Naive thymus-derived CD8-positive, alpha-beta T cell (primary cell): ENCODE data around the gene DPF3. TPM values are rescaled to one million over a fixed set of nuclear protein-coding genes. Genes with fewer than 3 reads are reported as not detected.

Source experiments
- ATAC-seq, 2 donors: fragments of 150-1000 bp; cut with Tn5 transposase in 1 of 2; sonication (Bioruptor Pico), chemical (Tn5 transposase) in 1 of 2; 1 replicate in 1 of 2; 2 replicates in 1 of 2; pipeline ENCODE4 v1.10.0; 2021; ENCODE audit warnings: mild to moderate bottlenecking in 2 of 2, moderate library complexity in 2 of 2
- POLR2A ChIA-PET: fragments of 350-600 bp; sonication (Branson Sonifier 250); formaldehyde crosslinking; loops from one replicate; lab custom pipeline; 2021; ENCODE audit warnings: antibody characterized with exemption; lab: Charles Lee
- DNase-seq, 10 donors: peaks; one replicate each; pipeline versions ENCODE4 v3.0.0 to v3.0.0-alpha.2; 2020 to 2022
- H3K27ac Mint-ChIP-seq, 10 donors: one replicate each; pipeline ENCODE4 v1.8.0; 2020 to 2022; ENCODE audit warnings: mild to moderate bottlenecking in 10 of 10, mixed read lengths in 10 of 10, moderate library complexity in 4 of 10, inconsistent platforms in 1 of 10
- H3K27me3 Mint-ChIP-seq, 5 donors: one replicate each; pipeline ENCODE4 v1.8.0; 2021 to 2022; ENCODE audit warnings: mixed read lengths in 5 of 5
- H3K36me3 Mint-ChIP-seq, 3 donors: one replicate each; pipeline ENCODE4 v1.8.0; 2020 to 2022; ENCODE audit warnings: mixed read lengths in 3 of 3, mild to moderate bottlenecking in 2 of 3, inconsistent platforms in 1 of 3
- H3K4me1 Mint-ChIP-seq, 4 donors: one replicate each; pipeline ENCODE4 v1.8.0; 2021 to 2022; ENCODE audit warnings: mixed read lengths in 4 of 4
- H3K4me3 Mint-ChIP-seq, 10 donors: one replicate each; pipeline ENCODE4 v1.8.0; 2020 to 2022; ENCODE audit warnings: mild to moderate bottlenecking in 10 of 10, mixed read lengths in 10 of 10, moderate library complexity in 6 of 10, inconsistent platforms in 1 of 10
- H3K9me3 Mint-ChIP-seq, 9 donors: one replicate each; pipeline ENCODE4 v1.8.0; 2020 to 2022; ENCODE audit warnings: mixed read lengths in 9 of 9, mild to moderate bottlenecking in 3 of 9, inconsistent platforms in 1 of 9, moderate library complexity in 1 of 9
- polyA plus RNA-seq, 3 donors: library from polyadenylated mRNA; unstranded; fragments of 300-500 nt; fragmentation: Illumina TruSeq; gene quantifications; one replicate each; pipeline ENCODE4 v1.2.3, GENCODE V29; 2021
- total RNA-seq, 8 experiments: library from RNA in 2 of 8; stranded (reverse) in 2 of 8; gene quantifications; one replicate each; pipeline ENCODE4 v1.2.3 and lab custom pipeline; 2021 to 2026

DPF3 gene
- under 1 TPM; 0.55 to 0.58 TPM for total RNA-seq
- under 1 TPM; 0.35 to 0.52 (median 0.38) TPM for polyA plus RNA-seq
- total RNA-seq (lab: John Stamatoyannopoulos, UW) = 0.60 to 5.3 (median 2.1) reads per million in 6 experiments

DNA sequence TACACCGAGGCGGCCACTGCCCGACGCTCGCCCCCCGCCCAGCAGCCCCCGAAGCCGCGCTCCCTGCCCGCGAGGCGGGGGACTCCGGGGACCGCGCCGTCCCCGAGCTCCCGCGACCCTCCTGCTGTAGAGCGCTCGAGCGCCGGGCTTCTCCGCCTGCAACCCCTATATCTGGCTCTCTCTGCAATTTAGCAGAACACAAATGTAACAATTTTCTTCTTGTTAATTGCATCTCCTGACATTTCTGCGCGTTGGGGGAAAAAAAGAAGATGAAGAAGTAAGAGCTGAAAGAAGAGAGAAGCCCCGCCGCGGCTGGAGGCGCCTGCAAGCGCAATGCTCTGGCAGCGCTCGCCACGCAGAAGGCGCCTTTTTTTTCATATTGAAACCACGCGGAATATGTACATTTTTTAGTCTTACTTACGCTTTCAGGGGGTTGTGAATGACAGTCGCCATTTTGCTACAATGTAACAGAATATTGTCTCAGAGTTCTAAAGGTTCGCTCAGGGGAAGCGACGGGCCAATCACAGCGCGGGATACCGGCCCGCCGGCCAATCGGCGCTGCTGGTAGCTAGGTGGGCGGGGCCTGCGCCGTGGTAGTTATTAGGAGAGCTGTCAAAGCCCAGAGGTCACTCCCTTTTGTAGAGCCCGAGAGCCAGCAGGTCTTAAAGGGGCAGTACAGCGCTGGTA lies at the start of gene DPF3:
Gene DPF3, minus strand, starts transcription at position 466 of the 687 bp plus-strand sequence. Its CDS starts 13 bp downstream, at position 453.
- peaks cover 14 to 29% (median 25%) of the 10 kb centered on the region in 4 donors for H3K4me1 Mint-ChIP-seq
- peak; percentile 94 to 96 for ATAC-seq
- POLR2A ChIA-PET = interaction anchor here (0.7 to 1.3 kb wide), 4 partner anchors 32 to 1777 kb away, joined by 3 to 5 read pairs (median 3); partner anchors contain the start of gene DCAF4

DNA sequence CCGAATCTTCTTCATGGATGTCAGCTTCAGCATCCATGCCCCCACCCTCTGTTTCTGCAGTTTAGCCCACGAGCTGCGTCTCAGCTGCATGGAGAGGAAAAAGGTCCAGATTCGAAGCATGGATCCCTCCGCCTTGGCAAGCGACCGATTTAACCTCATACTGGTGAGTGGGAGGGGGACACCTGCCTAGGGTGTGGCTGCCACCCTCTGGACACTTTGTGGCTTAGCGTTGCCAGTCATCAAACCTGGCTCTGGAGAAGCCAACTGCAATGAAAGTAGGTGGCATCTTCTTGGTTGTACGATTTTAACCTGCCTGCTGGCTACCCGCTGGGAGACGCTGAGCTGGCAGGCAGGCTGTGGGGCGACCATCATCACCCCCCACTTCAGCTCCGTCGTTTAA lies 49.0 kb upstream of the DPF3 start:
- Mint-ChIP-seq H3K27ac (peak overlapping the region in 1 of 10 donors; percentile 84), H3K4me1 (peaks cover 2 to 4% (median 4%) of the 10 kb centered on the region in 4 donors), H3K4me3 (no peak overlapping the region), H3K36me3 (peaks cover 0 to 85% (median 35%) of the 10 kb centered on the region in 3 donors), H3K27me3 (no peaks in the 10 kb centered on the region), H3K9me3 (no peaks in the 10 kb centered on the region)
- POLR2A ChIA-PET = no interaction called here
- no peak for ATAC-seq
- no peak for DNase-seq

More for the DNA sequence above, at the start of gene DPF3:
- no peaks in the 10 kb centered on the region for H3K36me3 Mint-ChIP-seq
- H3K4me3 Mint-ChIP-seq = peak within 1 kb of the TSS; percentile 89 to 99 (median 96)
- H3K27ac Mint-ChIP-seq = peak within 1 kb of the TSS; percentile 12 to 92 (median 86)
- peaks cover 17 to 53% (median 37%) of the 10 kb centered on the region in 5 donors for H3K27me3 Mint-ChIP-seq
- H3K9me3 Mint-ChIP-seq = no peaks in the 10 kb centered on the region
- peak; percentile 85 to 93 (median 87) for DNase-seq

DNA sequence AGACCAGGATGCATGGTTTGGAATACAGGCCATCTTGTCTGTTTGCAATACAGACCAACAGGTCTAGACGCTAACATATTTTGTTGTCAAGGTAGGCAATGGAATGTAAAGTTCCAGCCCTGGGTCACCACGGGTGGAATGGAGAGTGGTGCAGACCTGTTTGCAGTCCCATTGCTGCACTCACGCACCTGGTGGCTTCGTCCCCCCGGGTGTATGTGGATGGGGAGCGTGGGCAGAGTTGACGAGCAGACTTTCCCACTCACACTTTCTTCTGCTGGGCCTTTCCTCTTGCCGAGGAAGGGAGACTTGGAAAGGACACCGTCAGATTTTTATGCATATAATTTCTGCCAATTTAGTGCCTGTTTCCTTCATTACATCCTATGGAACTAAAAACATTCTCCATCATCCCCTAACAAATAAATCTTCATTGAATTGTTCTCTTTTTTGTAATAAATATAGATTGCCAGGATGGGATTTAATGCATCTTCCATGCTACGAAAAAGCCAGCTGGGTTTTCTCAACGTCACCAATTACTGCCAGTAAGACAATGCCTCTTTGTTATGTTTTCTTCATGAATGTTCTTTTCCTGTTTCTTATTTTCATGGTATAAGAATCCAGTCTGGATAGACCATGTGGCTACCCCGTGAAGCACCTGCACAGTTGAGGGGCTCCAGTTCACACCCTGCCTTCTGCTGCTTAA lies 47.5 kb upstream of the DPF3 start:
- Mint-ChIP-seq H3K36me3 (peaks cover 0 to 86% (median 42%) of the 10 kb centered on the region in 3 donors), H3K4me1 (peaks cover 11 to 19% (median 18%) of the 10 kb centered on the region in 4 donors), H3K9me3 (no peaks in the 10 kb centered on the region), H3K27me3 (no peaks in the 10 kb centered on the region), H3K4me3 (no peak overlapping the region), H3K27ac (no peak overlapping the region)
- DNase-seq (no peak), ATAC-seq (no peak)
- POLR2A ChIA-PET = no interaction called here

DNA sequence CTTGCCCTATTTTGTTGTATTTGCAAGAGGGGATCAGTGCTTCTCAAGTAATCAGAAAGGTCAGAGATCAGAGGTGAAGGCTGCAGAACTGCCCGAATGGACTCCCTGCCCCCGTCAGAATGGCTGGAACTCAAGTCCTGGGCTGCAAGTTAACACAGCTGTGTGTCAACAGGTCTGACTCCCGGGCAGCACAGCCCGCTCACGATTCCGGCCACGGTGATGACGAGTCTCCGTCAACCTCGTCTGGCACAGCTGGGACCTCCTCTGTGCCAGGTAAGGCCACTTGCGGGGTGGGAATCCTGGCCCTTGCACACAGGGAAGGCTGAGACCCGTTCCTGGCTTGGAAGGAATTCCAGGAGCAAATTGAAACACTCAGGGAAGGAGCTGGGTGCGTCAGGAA lies 45.7 kb upstream of the DPF3 start:
- no peak for ATAC-seq
- H3K36me3 Mint-ChIP-seq = peaks cover 0 to 72% (median 42%) of the 10 kb centered on the region in 3 donors

GRCh38 chr14:72932893-72933292 lies 39.0 kb upstream of the DPF3 start:
- ATAC-seq (no peak), DNase-seq (no peak)
- no peaks in the 10 kb centered on the region for H3K27me3 Mint-ChIP-seq
- peaks cover 21 to 41% (median 31%) of the 10 kb centered on the region in 4 donors for H3K4me1 Mint-ChIP-seq
- peaks cover 0 to 17% (median 9%) of the 10 kb centered on the region in 3 donors for H3K36me3 Mint-ChIP-seq
- H3K9me3 Mint-ChIP-seq = no peaks in the 10 kb centered on the region
- POLR2A ChIA-PET = no interaction called here
- H3K4me3 Mint-ChIP-seq = no peak overlapping the region
- H3K27ac Mint-ChIP-seq = no peak overlapping the region

More for the DNA sequence above, 45.7 kb upstream of the DPF3 start:
- H3K4me1 Mint-ChIP-seq = peaks cover 15 to 22% (median 21%) of the 10 kb centered on the region in 4 donors
- H3K4me3 Mint-ChIP-seq = no peak overlapping the region
- no peak for DNase-seq
- H3K27me3 Mint-ChIP-seq = no peaks in the 10 kb centered on the region
- no peaks in the 10 kb centered on the region for H3K9me3 Mint-ChIP-seq
- H3K27ac Mint-ChIP-seq = peak overlapping the region in 1 of 10 donors; percentile 22
- POLR2A ChIA-PET = interaction anchor here (0.5 to 0.6 kb wide), 2 partner anchors 12 to 490 kb away, joined by 3 to 4 read pairs; no protein-coding TSS in a partner anchor

GRCh38 chr14:72929316-72930080 lies 35.6 kb upstream of the DPF3 start:
- Mint-ChIP-seq H3K36me3 (peaks cover 0 to 6% (median 2%) of the 10 kb centered on the region in 3 donors), H3K9me3 (no peaks in the 10 kb centered on the region), H3K4me3 (no peak overlapping the region), H3K27ac (no peak overlapping the region), H3K27me3 (no peaks in the 10 kb centered on the region), H3K4me1 (peaks cover 12 to 39% (median 28%) of the 10 kb centered on the region in 4 donors)
- POLR2A ChIA-PET = no interaction called here
- DNase-seq = no peak
- no peak for ATAC-seq

GRCh38 chr14:72928872-72929271 lies 35.0 kb upstream of the DPF3 start:
- no peak for ATAC-seq
- peaks cover 0 to 6% (median 2%) of the 10 kb centered on the region in 3 donors for H3K36me3 Mint-ChIP-seq
- POLR2A ChIA-PET = no interaction called here

DNA sequence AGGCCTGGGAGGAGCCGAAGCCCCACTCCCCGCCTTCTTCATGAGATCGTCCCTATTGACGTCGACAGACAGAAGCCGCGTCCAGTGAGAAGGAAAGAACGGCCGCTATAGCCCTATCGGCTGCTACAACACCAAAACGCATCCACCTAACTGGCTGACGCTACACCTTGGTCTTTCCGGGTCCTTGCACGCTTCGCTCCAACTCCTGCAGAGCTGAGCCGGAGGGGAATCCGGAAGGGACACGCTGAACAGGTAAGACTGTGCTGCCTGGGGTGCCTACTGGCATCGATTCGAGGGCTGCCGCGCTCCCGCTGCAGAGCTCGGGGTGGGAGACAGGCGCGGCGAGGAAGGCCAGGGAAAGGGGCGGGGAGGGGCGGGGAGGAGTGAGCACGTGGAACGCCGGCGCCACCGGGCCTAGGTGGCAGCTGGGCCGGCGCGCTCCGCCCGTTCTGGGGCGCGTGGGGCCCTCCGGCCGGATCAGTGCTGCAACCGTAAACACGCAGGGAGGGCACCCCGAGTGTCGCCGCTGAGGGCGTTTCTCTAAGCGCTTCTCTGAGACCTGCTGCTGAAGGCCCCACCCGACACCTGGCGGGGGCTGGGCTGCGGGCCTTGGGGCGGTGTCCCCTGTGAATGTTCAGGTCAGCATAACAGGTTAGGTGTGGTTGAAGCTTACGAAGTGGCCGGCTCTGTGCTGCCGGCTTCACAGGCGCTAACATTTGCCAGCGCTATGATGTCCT lies 32.6 kb upstream of the DPF3 start, which contains the start of gene DCAF4:
Gene DCAF4, plus strand, starts transcription at position 173 of the 737 bp plus-strand sequence. CDS start 11,515 bp downstream, outside the sequence.
- POLR2A ChIA-PET = interaction anchor here (0.5 to 2.4 kb wide), 9 partner anchors 10 to 532 kb away, joined by 3 to 6 read pairs (median 4); partner anchors contain the start of genes DPF3, NUMB, RBM25 and ZFYVE1
- Mint-ChIP-seq H3K27me3 (peaks cover 0 to 2% (median 0%) of the 10 kb centered on the region in 5 donors), H3K27ac (peak within 1 kb of the TSS; percentile 86 to 98 (median 96)), H3K4me1 (peaks cover 6 to 30% (median 18%) of the 10 kb centered on the region in 4 donors), H3K4me3 (peak within 1 kb of the TSS; percentile 89 to 98 (median 96)), H3K36me3 (peaks cover 0 to 2% (median 2%) of the 10 kb centered on the region in 3 donors), H3K9me3 (no peaks in the 10 kb centered on the region)
- ATAC-seq (peak; percentile 89 to 95), DNase-seq (peak; percentile 60 to 97 (median 92))

More at GRCh38 chr14:72928872-72929271, 35.0 kb upstream of the DPF3 start:
- no peak for DNase-seq
- Mint-ChIP-seq H3K27me3 (no peaks in the 10 kb centered on the region), H3K9me3 (no peaks in the 10 kb centered on the region), H3K4me1 (peaks cover 12 to 38% (median 27%) of the 10 kb centered on the region in 4 donors), H3K27ac (no peak overlapping the region), H3K4me3 (no peak overlapping the region)

- Mint-ChIP-seq H3K36me3 (peaks cover 0 to 2% (median 0%) of the 10 kb centered on the region in 3 donors), H3K4me3 (peak overlapping the region; percentile 89 to 98 (median 96)), H3K27ac (peak overlapping the region; percentile 86 to 98 (median 96)), H3K27me3 (peaks cover 0 to 4% (median 0%) of the 10 kb centered on the region in 5 donors), H3K9me3 (no peaks in the 10 kb centered on the region), H3K4me1 (peaks cover 6 to 26% (median 16%) of the 10 kb centered on the region in 4 donors)
- POLR2A ChIA-PET = interaction anchor here (0.5 to 2.4 kb wide), 9 partner anchors 9 to 533 kb away, joined by 3 to 6 read pairs (median 4); partner anchors contain the start of genes DPF3, NUMB and RBM25
- ATAC-seq = no peak
- peak in 1 of 10 donors; percentile 88 for DNase-seq
These were observed 32.0 kb upstream of the DPF3 start for GRCh38 chr14:72925815-72926291.

- H3K4me1 Mint-ChIP-seq = peaks cover 6 to 22% (median 15%) of the 10 kb centered on the region in 4 donors
- peaks cover 0 to 2% (median 0%) of the 10 kb centered on the region in 3 donors for H3K36me3 Mint-ChIP-seq
- POLR2A ChIA-PET = interaction anchor here (0.5 to 1.5 kb wide), 3 partner anchors 31 to 533 kb away, joined by 3 to 4 read pairs (median 3); partner anchors contain the start of genes DPF3 and NUMB
- ATAC-seq (no peak), DNase-seq (no peak)
- H3K4me3 Mint-ChIP-seq = peak overlapping the region; percentile 89 to 98 (median 96)
- no peaks in the 10 kb centered on the region for H3K9me3 Mint-ChIP-seq
- H3K27me3 Mint-ChIP-seq = peaks cover 0 to 6% (median under 1%) of the 10 kb centered on the region in 5 donors
- peak overlapping the region in 8 of 10 donors; percentile 79 to 97 (median 95) for H3K27ac Mint-ChIP-seq
These were observed 31.4 kb upstream of the DPF3 start for GRCh38 chr14:72925171-72925759.
